Measurements from ENCODE around the gene DCBLD2.

Gene DCBLD2

DNA sequence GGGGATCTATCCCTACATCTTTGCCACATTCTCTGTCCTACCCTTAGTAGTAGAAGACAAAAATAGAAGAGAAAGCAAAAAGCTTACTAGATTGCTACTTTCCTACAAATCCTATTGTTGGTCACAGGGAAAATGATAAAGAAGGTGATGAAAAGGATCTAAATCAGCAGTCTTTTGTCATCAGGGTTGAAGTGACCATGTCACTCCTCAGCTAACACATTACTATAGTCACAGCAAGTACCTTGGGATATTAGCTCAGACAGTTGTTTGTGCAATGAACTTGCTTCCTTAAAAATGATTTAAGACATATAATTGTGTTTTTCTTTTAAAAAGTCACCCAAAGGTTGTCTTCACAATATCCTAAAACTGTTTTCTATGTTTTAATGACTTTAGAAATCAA lies 132.0 kb downstream of the DCBLD2 start:
- no peak overlapping the region for H3K4me3 ChIP-seq (ENCODE audit: low read depth, low read length)
- no peaks in the 10 kb centered on the region for H3K27me3 ChIP-seq (ENCODE audit: insufficient read depth, low read length)
- H3K9me3 ChIP-seq (ENCODE audit: insufficient read depth, low read depth, low read length) = no peaks in the 10 kb centered on the region
- H3K4ac ChIP-seq (ENCODE audit: low read depth, low read length) = no peak overlapping the region
- H2BK12ac ChIP-seq (ENCODE audit: low read length) = no peak overlapping the region
- DNase-seq = no peak
- no peaks in the 10 kb centered on the region for H3K4me1 ChIP-seq (ENCODE audit: control insufficient read depth in 1 of 2, insufficient read depth in 2 of 2, low read length in 2 of 2)
- H4K8ac ChIP-seq (ENCODE audit: low read depth, low read length) = no peak overlapping the region
- H3K79me1 ChIP-seq (ENCODE audit: low read length) = no peaks in the 10 kb centered on the region
- H3K14ac ChIP-seq (ENCODE audit: low read length) = no peak overlapping the region
- H2BK120ac ChIP-seq (ENCODE audit: insufficient read depth, low read length, poor library complexity) = no peak overlapping the region
- H3K23ac ChIP-seq (ENCODE audit: low read length) = no peak overlapping the region
- H2AFZ ChIP-seq (ENCODE audit: insufficient read depth, low read length, poor library complexity) = no peak overlapping the region
- no peak overlapping the region for H2AK5ac ChIP-seq (ENCODE audit: low read length)
- no peak overlapping the region for H4K91ac ChIP-seq (ENCODE audit: low read depth, low read length)
- H3K9ac ChIP-seq (ENCODE audit: low read length) = no peak overlapping the region
- no peak overlapping the region for H3K27ac ChIP-seq (ENCODE audit: low read depth, low read length)
- no peaks in the 10 kb centered on the region for H3K79me2 ChIP-seq (ENCODE audit: control insufficient read depth, insufficient read depth, low read length, poor library complexity)
- H3K18ac ChIP-seq (ENCODE audit: low read length) = no peak overlapping the region
- H3K36me3 ChIP-seq (ENCODE audit: control insufficient read depth in 1 of 2, insufficient read depth in 2 of 2, low read length in 2 of 2) = no peaks in the 10 kb centered on the region
- no peak overlapping the region for H3K4me2 ChIP-seq (ENCODE audit: low read length)
- no peak overlapping the region for H4K12ac ChIP-seq (ENCODE audit: low read depth, low read length)
- no peak overlapping the region for H2BK5ac ChIP-seq (ENCODE audit: low read depth, low read length, poor library complexity)

DNA sequence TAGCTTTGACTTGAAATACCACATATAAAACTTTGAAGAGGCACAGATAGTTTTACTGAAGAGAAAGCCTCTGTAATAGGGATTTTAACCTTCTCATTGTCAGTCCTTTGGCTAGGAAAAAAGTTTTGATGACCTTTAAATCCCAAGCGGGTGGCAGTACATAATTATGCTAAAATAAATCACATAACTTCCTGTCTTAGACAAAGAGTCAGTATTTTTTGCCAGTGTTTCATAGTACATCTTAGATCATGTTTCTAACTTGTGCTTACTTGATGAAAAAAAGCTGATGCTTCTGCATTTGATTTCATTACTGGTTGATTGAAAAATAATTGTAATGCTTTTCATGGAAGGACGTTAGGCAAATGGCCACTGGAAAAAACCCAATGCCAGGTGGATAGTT lies 132.5 kb downstream of the DCBLD2 start:
- no peak overlapping the region for H3K4me3 ChIP-seq (ENCODE audit: low read depth, low read length)
- no peak overlapping the region for H4K12ac ChIP-seq (ENCODE audit: low read depth, low read length)
- H4K91ac ChIP-seq (ENCODE audit: low read depth, low read length) = no peak overlapping the region
- no peak overlapping the region for H2BK120ac ChIP-seq (ENCODE audit: insufficient read depth, low read length, poor library complexity)
- H3K79me1 ChIP-seq (ENCODE audit: low read length) = no peaks in the 10 kb centered on the region
- H3K36me3 ChIP-seq (ENCODE audit: control insufficient read depth in 1 of 2, insufficient read depth in 2 of 2, low read length in 2 of 2) = no peaks in the 10 kb centered on the region
- no peak overlapping the region for H2BK5ac ChIP-seq (ENCODE audit: low read depth, low read length, poor library complexity)
- no peaks in the 10 kb centered on the region for H3K9me3 ChIP-seq (ENCODE audit: insufficient read depth, low read depth, low read length)
- H3K4ac ChIP-seq (ENCODE audit: low read depth, low read length) = no peak overlapping the region
- no peak overlapping the region for H2BK12ac ChIP-seq (ENCODE audit: low read length)
- no peak overlapping the region for H2AK5ac ChIP-seq (ENCODE audit: low read length)
- no peak overlapping the region for H3K4me2 ChIP-seq (ENCODE audit: low read length)
- no peaks in the 10 kb centered on the region for H3K4me1 ChIP-seq (ENCODE audit: control insufficient read depth in 1 of 2, insufficient read depth in 2 of 2, low read length in 2 of 2)
- H3K18ac ChIP-seq (ENCODE audit: low read length) = no peak overlapping the region
- no peak overlapping the region for H3K9ac ChIP-seq (ENCODE audit: low read length)
- no peak overlapping the region for H4K8ac ChIP-seq (ENCODE audit: low read depth, low read length)
- no peak overlapping the region for H3K27ac ChIP-seq (ENCODE audit: low read depth, low read length)
- WGBS (ENCODE audit: extremely low coverage, insufficient coverage, insufficient read length) = no CpG with 5 or more reads among the region's 2 CpGs
- no peak overlapping the region for H3K23ac ChIP-seq (ENCODE audit: low read length)
- H3K79me2 ChIP-seq (ENCODE audit: control insufficient read depth, insufficient read depth, low read length, poor library complexity) = no peaks in the 10 kb centered on the region
- no peak for DNase-seq
- no peaks in the 10 kb centered on the region for H3K27me3 ChIP-seq (ENCODE audit: insufficient read depth, low read length)
- no peak overlapping the region for H2AFZ ChIP-seq (ENCODE audit: insufficient read depth, low read length, poor library complexity)
- H3K14ac ChIP-seq (ENCODE audit: low read length) = no peak overlapping the region

DNA sequence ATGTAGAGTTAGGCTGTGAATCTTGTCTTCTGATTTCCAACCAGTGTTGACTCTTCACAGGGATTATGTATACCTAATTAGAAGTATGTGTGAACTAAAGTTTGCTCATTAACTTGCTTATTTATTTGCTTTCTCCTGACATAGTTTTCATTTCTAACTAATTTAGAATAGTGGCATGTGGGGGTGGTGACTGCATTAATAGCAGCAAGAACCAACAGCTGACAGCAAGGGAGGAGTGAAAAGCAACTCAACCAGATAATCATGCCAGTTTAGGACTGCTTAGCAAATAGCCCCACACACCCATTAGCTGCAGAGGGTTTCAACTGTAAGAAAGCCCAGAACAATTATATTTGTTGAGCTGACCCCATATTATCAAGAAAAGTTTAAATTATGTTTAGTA lies 134.6 kb downstream of the DCBLD2 start:
- no peak overlapping the region for H3K14ac ChIP-seq (ENCODE audit: low read length)
- no peak overlapping the region for H2AK5ac ChIP-seq (ENCODE audit: low read length)
- no peaks in the 10 kb centered on the region for H3K9me3 ChIP-seq (ENCODE audit: insufficient read depth, low read depth, low read length)
- H3K4me1 ChIP-seq (ENCODE audit: control insufficient read depth in 1 of 2, insufficient read depth in 2 of 2, low read length in 2 of 2) = no peaks in the 10 kb centered on the region
- H2AFZ ChIP-seq (ENCODE audit: insufficient read depth, low read length, poor library complexity) = no peak overlapping the region
- H3K9ac ChIP-seq (ENCODE audit: low read length) = no peak overlapping the region
- no peak overlapping the region for H3K4ac ChIP-seq (ENCODE audit: low read depth, low read length)
- H3K27ac ChIP-seq (ENCODE audit: low read depth, low read length) = no peak overlapping the region
- H3K18ac ChIP-seq (ENCODE audit: low read length) = no peak overlapping the region
- H3K4me2 ChIP-seq (ENCODE audit: low read length) = no peak overlapping the region
- H4K8ac ChIP-seq (ENCODE audit: low read depth, low read length) = no peak overlapping the region
- H4K91ac ChIP-seq (ENCODE audit: low read depth, low read length) = no peak overlapping the region
- H2BK12ac ChIP-seq (ENCODE audit: low read length) = no peak overlapping the region
- H3K23ac ChIP-seq (ENCODE audit: low read length) = no peak overlapping the region
- H2BK5ac ChIP-seq (ENCODE audit: low read depth, low read length, poor library complexity) = no peak overlapping the region
- no peaks in the 10 kb centered on the region for H3K27me3 ChIP-seq (ENCODE audit: insufficient read depth, low read length)
- no peaks in the 10 kb centered on the region for H3K36me3 ChIP-seq (ENCODE audit: control insufficient read depth in 1 of 2, insufficient read depth in 2 of 2, low read length in 2 of 2)
- H3K79me1 ChIP-seq (ENCODE audit: low read length) = no peaks in the 10 kb centered on the region
- DNase-seq = no peak
- no peak overlapping the region for H2BK120ac ChIP-seq (ENCODE audit: insufficient read depth, low read length, poor library complexity)
- no peak overlapping the region for H4K12ac ChIP-seq (ENCODE audit: low read depth, low read length)
- H3K4me3 ChIP-seq (ENCODE audit: low read depth, low read length) = no peak overlapping the region
- no peaks in the 10 kb centered on the region for H3K79me2 ChIP-seq (ENCODE audit: control insufficient read depth, insufficient read depth, low read length, poor library complexity)

DNA sequence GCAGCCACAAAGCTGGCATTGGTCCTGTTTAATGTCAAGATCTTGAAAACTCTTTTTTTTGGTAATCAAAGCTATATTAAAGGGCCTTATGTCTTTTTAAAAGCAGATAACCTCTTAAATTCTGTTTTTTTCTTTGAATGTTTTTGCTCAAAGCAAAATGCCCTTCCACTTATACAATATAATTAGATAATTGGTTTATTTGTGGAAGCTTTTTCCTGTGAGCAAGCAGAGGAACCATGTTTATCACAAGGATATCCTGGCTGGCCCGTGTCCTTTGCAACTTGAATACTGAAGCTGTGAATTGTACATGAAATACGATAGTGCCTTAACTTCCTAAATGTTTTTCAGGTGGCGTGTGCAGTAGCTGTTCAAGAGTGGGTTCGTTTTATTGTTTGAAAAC lies 135.8 kb downstream of the DCBLD2 start:
- Histone ChIP-seq H4K8ac (ENCODE audit: low read depth, low read length) (no peak overlapping the region), H3K4me1 (ENCODE audit: control insufficient read depth in 1 of 2, insufficient read depth in 2 of 2, low read length in 2 of 2) (no peaks in the 10 kb centered on the region), H3K4me3 (ENCODE audit: low read depth, low read length) (no peak overlapping the region), H3K9me3 (ENCODE audit: insufficient read depth, low read depth, low read length) (no peaks in the 10 kb centered on the region), H3K18ac (ENCODE audit: low read length) (no peak overlapping the region), H3K79me1 (ENCODE audit: low read length) (no peaks in the 10 kb centered on the region), H4K12ac (ENCODE audit: low read depth, low read length) (no peak overlapping the region), H3K4ac (ENCODE audit: low read depth, low read length) (no peak overlapping the region), H2AK5ac (ENCODE audit: low read length) (no peak overlapping the region), H4K91ac (ENCODE audit: low read depth, low read length) (no peak overlapping the region), H2AFZ (ENCODE audit: insufficient read depth, low read length, poor library complexity) (no peak overlapping the region), H3K9ac (ENCODE audit: low read length) (no peak overlapping the region), H3K14ac (ENCODE audit: low read length) (no peak overlapping the region), H3K27ac (ENCODE audit: low read depth, low read length) (no peak overlapping the region), H2BK5ac (ENCODE audit: low read depth, low read length, poor library complexity) (no peak overlapping the region), H3K4me2 (ENCODE audit: low read length) (no peak overlapping the region), H3K23ac (ENCODE audit: low read length) (no peak overlapping the region), H3K27me3 (ENCODE audit: insufficient read depth, low read length) (no peaks in the 10 kb centered on the region), H2BK120ac (ENCODE audit: insufficient read depth, low read length, poor library complexity) (no peak overlapping the region), H2BK12ac (ENCODE audit: low read length) (no peak overlapping the region), H3K36me3 (ENCODE audit: control insufficient read depth in 1 of 2, insufficient read depth in 2 of 2, low read length in 2 of 2) (no peaks in the 10 kb centered on the region), H3K79me2 (ENCODE audit: control insufficient read depth, insufficient read depth, low read length, poor library complexity) (no peaks in the 10 kb centered on the region)
- DNase-seq = no peak
- WGBS (ENCODE audit: extremely low coverage, insufficient coverage, insufficient read length) = no CpG with 5 or more reads among the region's 4 CpGs

DNA sequence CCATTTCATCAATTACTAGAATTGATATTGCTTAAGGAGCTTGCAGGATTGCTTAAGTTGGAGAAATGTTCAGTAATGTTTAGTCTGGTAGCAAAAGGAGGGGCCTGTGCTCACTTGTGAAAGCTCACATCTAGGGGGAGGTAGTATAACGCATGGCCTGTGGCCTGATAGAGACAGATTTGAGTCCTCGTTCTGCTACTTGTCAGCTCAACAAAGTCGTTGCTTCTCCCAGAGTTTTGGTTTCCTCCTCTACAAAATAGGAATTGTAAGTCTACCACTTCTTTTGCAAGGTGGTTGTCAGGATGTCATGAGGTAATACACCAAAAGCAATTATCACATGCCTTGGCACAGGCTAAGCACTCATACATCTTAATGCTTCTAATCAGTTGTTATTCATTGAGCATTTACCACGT lies 137.0 kb downstream of the DCBLD2 start:
- peak in 1 of 2 donors; percentile 10 for DNase-seq
- Histone ChIP-seq H3K4ac (ENCODE audit: low read depth, low read length) (no peak overlapping the region), H3K14ac (ENCODE audit: low read length) (no peak overlapping the region), H4K91ac (ENCODE audit: low read depth, low read length) (no peak overlapping the region), H3K4me2 (ENCODE audit: low read length) (no peak overlapping the region), H4K8ac (ENCODE audit: low read depth, low read length) (no peak overlapping the region), H2BK12ac (ENCODE audit: low read length) (no peak overlapping the region), H4K12ac (ENCODE audit: low read depth, low read length) (no peak overlapping the region), H3K36me3 (ENCODE audit: control insufficient read depth in 1 of 2, insufficient read depth in 2 of 2, low read length in 2 of 2) (no peaks in the 10 kb centered on the region), H2BK5ac (ENCODE audit: low read depth, low read length, poor library complexity) (no peak overlapping the region), H3K18ac (ENCODE audit: low read length) (no peak overlapping the region), H3K4me3 (ENCODE audit: low read depth, low read length) (no peak overlapping the region), H3K79me1 (ENCODE audit: low read length) (no peaks in the 10 kb centered on the region), H3K23ac (ENCODE audit: low read length) (no peak overlapping the region), H3K27ac (ENCODE audit: low read depth, low read length) (no peak overlapping the region), H3K79me2 (ENCODE audit: control insufficient read depth, insufficient read depth, low read length, poor library complexity) (no peaks in the 10 kb centered on the region), H2BK120ac (ENCODE audit: insufficient read depth, low read length, poor library complexity) (no peak overlapping the region), H2AFZ (ENCODE audit: insufficient read depth, low read length, poor library complexity) (no peak overlapping the region), H3K9me3 (ENCODE audit: insufficient read depth, low read depth, low read length) (no peaks in the 10 kb centered on the region), H3K4me1 (ENCODE audit: control insufficient read depth in 1 of 2, insufficient read depth in 2 of 2, low read length in 2 of 2) (no peaks in the 10 kb centered on the region), H3K27me3 (ENCODE audit: insufficient read depth, low read length) (no peaks in the 10 kb centered on the region), H2AK5ac (ENCODE audit: low read length) (no peak overlapping the region), H3K9ac (ENCODE audit: low read length) (no peak overlapping the region)
- no CpG with 5 or more reads among the region's 4 CpGs for WGBS (ENCODE audit: extremely low coverage, insufficient coverage, insufficient read length)

All from trophoblast cell (in vitro differentiated cells and primary cell).